PC-3 (cell line): ENCODE measurements around the gene ZFP69B.

ENCODE experiments used
- EZH2 ChIP-seq: fragments of 300-600 bp; sonication (generic); IDR thresholded peaks from one replicate; pipeline ENCODE4 v1.6.1; 2017; ENCODE audit warnings: antibody characterized with exemption, mild to moderate bottlenecking, low read length; ENCODE audit not compliant: unreplicated experiment
- EZH2phosphoT487 ChIP-seq: fragments of 300-600 bp; sonication (generic); IDR thresholded peaks from 2 replicates; pipeline ENCODE4 v1.6.1; 2018; ENCODE audit warnings: mild to moderate bottlenecking, antibody characterized with exemption, low read length, borderline replicate concordance
- TF ChIP-seq, protein P1 (sequence below): fragments of 300-600 bp; sonication (generic); conservative IDR thresholded peaks from 2 replicates; pipeline ENCODE4 v1.5.1; 2017; ENCODE audit warnings: antibody characterized with exemption, low read depth, mild to moderate bottlenecking, low read length

DNA sequence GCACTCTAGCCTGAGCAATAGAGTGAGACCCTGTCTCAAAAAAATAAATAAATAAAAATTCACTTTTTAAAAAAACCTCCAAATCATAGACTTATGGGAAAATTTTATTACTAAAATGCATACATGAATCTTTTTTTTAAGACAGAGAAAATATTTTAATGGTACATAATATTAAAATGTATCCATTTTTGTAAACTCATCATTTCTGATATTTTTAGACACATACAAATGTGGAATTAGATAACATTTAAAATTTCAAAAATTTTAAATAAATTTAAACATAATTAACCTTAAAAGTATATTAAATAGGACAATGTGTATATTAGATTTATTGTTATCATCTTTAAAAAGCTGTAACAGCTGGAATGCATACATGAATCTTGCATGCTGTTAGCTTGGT is 42.8 kb upstream of the ZFP69B start:
- TF ChIP-seq, protein P1, sequence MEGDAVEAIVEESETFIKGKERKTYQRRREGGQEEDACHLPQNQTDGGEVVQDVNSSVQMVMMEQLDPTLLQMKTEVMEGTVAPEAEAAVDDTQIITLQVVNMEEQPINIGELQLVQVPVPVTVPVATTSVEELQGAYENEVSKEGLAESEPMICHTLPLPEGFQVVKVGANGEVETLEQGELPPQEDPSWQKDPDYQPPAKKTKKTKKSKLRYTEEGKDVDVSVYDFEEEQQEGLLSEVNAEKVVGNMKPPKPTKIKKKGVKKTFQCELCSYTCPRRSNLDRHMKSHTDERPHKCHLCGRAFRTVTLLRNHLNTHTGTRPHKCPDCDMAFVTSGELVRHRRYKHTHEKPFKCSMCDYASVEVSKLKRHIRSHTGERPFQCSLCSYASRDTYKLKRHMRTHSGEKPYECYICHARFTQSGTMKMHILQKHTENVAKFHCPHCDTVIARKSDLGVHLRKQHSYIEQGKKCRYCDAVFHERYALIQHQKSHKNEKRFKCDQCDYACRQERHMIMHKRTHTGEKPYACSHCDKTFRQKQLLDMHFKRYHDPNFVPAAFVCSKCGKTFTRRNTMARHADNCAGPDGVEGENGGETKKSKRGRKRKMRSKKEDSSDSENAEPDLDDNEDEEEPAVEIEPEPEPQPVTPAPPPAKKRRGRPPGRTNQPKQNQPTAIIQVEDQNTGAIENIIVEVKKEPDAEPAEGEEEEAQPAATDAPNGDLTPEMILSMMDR, result no peak
- TF ChIP-seq EZH2phosphoT487 (no peak), EZH2 (no peak)
